Measurements from ENCODE around the gene LDHD. TPM values are rescaled to one million over a fixed set of nuclear protein-coding genes. Genes with fewer than 3 reads are reported as not detected.
"Not testable (repeated sequence)": the region's sequence is repeated elsewhere in the genome, so short reads cannot be mapped to it uniquely, and the experiment has no call there.

Gene LDHD
- total RNA-seq, 2 experiments from 2014 or later = not detected

DNA sequence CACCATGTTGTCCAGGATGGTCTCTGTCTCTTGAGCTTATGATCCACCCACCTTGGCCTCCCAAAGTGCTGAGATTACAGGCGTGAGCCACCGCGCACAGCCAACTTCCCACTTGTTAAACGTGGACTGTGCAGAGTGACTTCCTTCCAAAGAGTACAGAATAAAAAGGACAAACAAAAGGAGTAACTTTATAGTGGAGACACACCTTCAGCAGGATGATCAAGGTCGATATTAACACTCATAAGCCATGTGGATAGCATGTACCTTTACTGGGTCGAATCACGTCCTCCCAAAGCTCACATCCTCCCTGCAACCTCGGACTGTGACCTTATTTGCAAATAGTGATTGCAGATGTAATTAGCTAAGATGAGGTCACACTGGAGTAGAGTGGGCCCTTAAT, 21.7 kb upstream of the LDHD start:
- Mint-ChIP-seq H3K27me3 (peaks cover 2% of the 10 kb centered on the region), H3K9me3 (no peaks in the 10 kb centered on the region), H3K27ac (no peak overlapping the region), H3K4me3 (no peak overlapping the region), H3K4me1 (ENCODE audit: low read depth) (peaks cover 8% of the 10 kb centered on the region), H3K36me3 (ENCODE audit: low read depth) (no peaks in the 10 kb centered on the region)
- intact Hi-C loops (cut with micrococcal nuclease) = no loop called here
- ChIA-PET POLR2A (no interaction called here), CTCF (no interaction called here)
- ATAC-seq (no peak), DNase-seq (no peak)
- TF ChIP-seq CTCF (IDR thresholded peaks at IDR 0.05) = no peak

GRCh38 chr16:75131081-75131480, 14.5 kb upstream of the LDHD start:
- Mint-ChIP-seq H3K4me3 (no peak overlapping the region), H3K27ac (no peak overlapping the region), H3K27me3 (peaks cover 5% of the 10 kb centered on the region), H3K4me1 (ENCODE audit: low read depth) (peaks cover 9% of the 10 kb centered on the region), H3K36me3 (ENCODE audit: low read depth) (peaks cover 4% of the 10 kb centered on the region), H3K9me3 (peaks cover 5% of the 10 kb centered on the region)
- DNase-seq = no peak
- ChIA-PET POLR2A (no interaction called here), CTCF (interaction anchor here (1.0 to 1.6 kb wide), 2 partner anchors 9 to 13 kb away, joined by 3 to 4 read pairs; no protein-coding TSS in a partner anchor)
- ATAC-seq = no peak
- TF ChIP-seq CTCF (IDR thresholded peaks at IDR 0.05) = no peak
- intact Hi-C loops (cut with micrococcal nuclease) = no loop called here

GRCh38 chr16:75130150-75130771, 13.7 kb upstream of the LDHD start:
- Mint-ChIP-seq H3K4me3 (no peak overlapping the region), H3K4me1 (ENCODE audit: low read depth) (peaks cover 9% of the 10 kb centered on the region), H3K9me3 (peaks cover 5% of the 10 kb centered on the region), H3K27me3 (peaks cover 5% of the 10 kb centered on the region), H3K36me3 (ENCODE audit: low read depth) (peaks cover 4% of the 10 kb centered on the region), H3K27ac (no peak overlapping the region)
- no peak for TF ChIP-seq CTCF (IDR thresholded peaks at IDR 0.05)
- ChIA-PET CTCF (interaction anchor here (1.0 to 1.6 kb wide), 4 partner anchors 9 to 20 kb away, joined by 3 to 4 read pairs (median 3); no protein-coding TSS in a partner anchor), POLR2A (no interaction called here)
- intact Hi-C loops (cut with micrococcal nuclease) = no loop called here
- no peak for DNase-seq
- no peak for ATAC-seq

GRCh38 chr16:75129421-75130149, 13.0 kb upstream of the LDHD start:
- H3K4me3 Mint-ChIP-seq; intact Hi-C loops (cut with micrococcal nuclease); POLR2A ChIA-PET; H3K36me3 Mint-ChIP-seq (ENCODE audit: low read depth); H3K27ac Mint-ChIP-seq; H3K27me3 Mint-ChIP-seq; H3K9me3 Mint-ChIP-seq; DNase-seq; ATAC-seq; H3K4me1 Mint-ChIP-seq (ENCODE audit: low read depth): not testable (repeated sequence)
- CTCF ChIA-PET = interaction anchor here (1.1 to 1.6 kb wide), 3 partner anchors 10 to 19 kb away, joined by 3 to 4 read pairs (median 3); no protein-coding TSS in a partner anchor

- no peak for TF ChIP-seq CTCF (IDR thresholded peaks at IDR 0.05)
- ATAC-seq (no peak), DNase-seq (no peak)
- ChIA-PET POLR2A (no interaction called here), CTCF (interaction anchor here (1.4 kb wide), 1 partner anchor 14 kb away, joined by 3 read pairs; no protein-coding TSS in a partner anchor)
- Mint-ChIP-seq H3K9me3 (peaks cover 5% of the 10 kb centered on the region), H3K27ac (no peak overlapping the region), H3K36me3 (ENCODE audit: low read depth) (peaks cover 4% of the 10 kb centered on the region), H3K4me3 (no peak overlapping the region), H3K4me1 (ENCODE audit: low read depth) (peaks cover 9% of the 10 kb centered on the region), H3K27me3 (peaks cover 5% of the 10 kb centered on the region)
- intact Hi-C loops (cut with micrococcal nuclease) = no loop called here
Observed at GRCh38 chr16:75127713-75128415, 11.3 kb upstream of the LDHD start.

All from activated CD8-positive, alpha-beta T cell treated with anti-CD3 and anti-CD28 coated beads for 36 hours (primary cell).